K562 (cell line): ENCODE data around the gene RWDD1. TPM values are rescaled to one million over a fixed set of nuclear protein-coding genes. Genes with fewer than 3 reads are reported as not detected.

ENCODE experiments used
- AFF1 ChIP-seq, 2 experiments: fragments of 450-650 bp; IDR thresholded peaks; 2 replicates each; pipeline ENCODE4 v1.6.1; 2018; ENCODE audit warnings: mild to moderate bottlenecking in 2 of 2, low read depth in 1 of 2; ENCODE audit not compliant: partially characterized antibody in 2 of 2
- HMG20A ChIP-seq: fragments of 450-650 bp; formaldehyde crosslinking; conservative IDR thresholded peaks from 2 replicates; pipeline ENCODE4 v1.4.0; 2020; ENCODE audit warnings: mild to moderate bottlenecking, mixed read lengths
- NR0B1 ChIP-seq: fragments of 450-650 bp; IDR thresholded peaks from one replicate; pipeline ENCODE4 v1.6.1; 2018; ENCODE audit warnings: mild to moderate bottlenecking, moderate library complexity; ENCODE audit not compliant: partially characterized antibody
- SMAD4 ChIP-seq: fragments of 250-450 bp; sonication (Bioruptor Pico); conservative IDR thresholded peaks from 2 replicates; pipeline ENCODE4 v1.8.0; 2021; ENCODE audit warnings: inconsistent platforms, mild to moderate bottlenecking, moderate library complexity
- ZNF407 ChIP-seq: fragments of 450-650 bp; IDR thresholded peaks from 2 replicates; pipeline ENCODE4 v1.6.1; 2016; ENCODE audit warnings: low read depth
- polyA plus RNA-seq, 8 experiments: library from polyadenylated mRNA; depleted of rRNA in 4 of 8; stranded (reverse) in 5 of 8; unstranded in 3 of 8; fragments of >200 nt; fragmentation: Nextera tagmentation in 2 of 8; fragmentation: Illumina TruSeq in 1 of 8; extraction: Ambion mirVana in 2 of 8; extraction: Trizol in 1 of 8; gene quantifications; 2 replicates each; pipeline versions ENCODE4 v1.2.1 to v1.2.3, GENCODE V29; 2011 to 2014; ENCODE audit warnings: inconsistent platforms in 1 of 8, missing spikeins in 1 of 8
- total RNA-seq, 7 experiments: library from RNA; depleted of rRNA in 6 of 7; stranded (reverse); fragments of >200 nt in 6 of 7; fragmentation: Illumina TruSeq in 2 of 7; extraction: Trizol in 2 of 7; gene quantifications; 2 replicates each; pipeline versions ENCODE4 v1.2.1 to v1.2.3, GENCODE V29; 2011 to 2021; ENCODE audit warnings: low replicate concordance in 1 of 7

RWDD1 gene
- total and polyA plus RNA-seq, 9 of the 15 experiments (the other 6 are each of a cell fraction or from before 2014, with no cell fraction given), result 31.9 to 89.8 (median 48.7) TPM

- TF ChIP-seq ZNF407, result no peak
- TF ChIP-seq NR0B1, result no peak
- TF ChIP-seq SMAD4 (CRISPR knock-in tag), result no peak
- TF ChIP-seq HMG20A (CRISPR knock-in tag), result no peak
- no peak for TF ChIP-seq AFF1 (IDR thresholded peaks at IDR 0.05; ENCODE audit: low read depth in 1 of 2, partially characterized antibody in 2 of 2)
These were observed 7.0 kb upstream of the RWDD1 start (continued) for GRCh38 chr6:116564311-116564710.
